ENCODE data around the gene SEMA3E.

- no peak for TF ChIP-seq POLR2A (IDR thresholded peaks at IDR 0.05; ENCODE audit: low read depth, low read length)
- no peak for TF ChIP-seq TAF1 (IDR thresholded peaks at IDR 0.05; ENCODE audit: borderline replicate concordance, low read depth, low read length)
- no peak for TF ChIP-seq POLR2AphosphoS5 (IDR thresholded peaks at IDR 0.05; ENCODE audit: low read depth, low read length)
These were observed 131.8 kb downstream of the SEMA3E start for GRCh38 chr7:83517035-83517700.

Data from GM12892 (cell line).